Bronchial epithelial cell (primary cell): ENCODE data around the gene EMP2. TPM values are rescaled to one million over a fixed set of nuclear protein-coding genes. Genes with fewer than 3 reads are reported as not detected.

Source experiments
- DNase-seq: peaks from one replicate; pipeline ENCODE4 v3.0.0-alpha.2; 2010; ENCODE audit warnings: low read depth
- FAIRE-seq: peaks from 2 replicates; lab custom pipeline; 2011; peaks lifted over from hg19 to GRCh38; lab: Jason Lieb, UNC
- H3K27me3 ChIP-seq: 2 replicates; pipeline ENCODE4 v1.5.1; 2011; ENCODE audit warnings: low read length; ENCODE audit not compliant: control insufficient read depth, insufficient read depth
- H3K36me3 ChIP-seq: 2 replicates; pipeline ENCODE4 v1.5.1; 2011; ENCODE audit warnings: low read length; ENCODE audit not compliant: control insufficient read depth, insufficient read depth
- H3K4me3 ChIP-seq: 2 replicates; pipeline ENCODE4 v1.5.1; 2011; ENCODE audit warnings: mild to moderate bottlenecking, low read depth, low read length, control low read depth
- CTCF ChIP-seq: IDR thresholded peaks from 2 replicates; pipeline ENCODE4 v1.5.1; 2011; ENCODE audit warnings: mild to moderate bottlenecking, moderate library complexity, low read length, control low read depth, inconsistent platforms; ENCODE audit not compliant: insufficient read depth, severe bottlenecking
- total RNA-seq: library from RNA; depleted of rRNA; stranded (reverse); fragments of >200 nt; gene quantifications from 2 replicates; pipeline ENCODE4 v1.2.1, GENCODE V29; 2014

The EMP2 gene
- total RNA-seq, 1 donor from 2014 or later: 15.5 TPM

GRCh38 chr16:10548404-10548803 is 32.0 kb downstream of the EMP2 start:
- H3K36me3 ChIP-seq: peaks cover 14% of the 10 kb centered on the region
- TF ChIP-seq CTCF: no peak
- no peaks in the 10 kb centered on the region for H3K27me3 ChIP-seq
- FAIRE-seq: no peak
- DNase-seq: no peak
- H3K4me3 ChIP-seq: no peak overlapping the region

GRCh38 chr16:10547708-10548107 is 32.7 kb downstream of the EMP2 start:
- Histone ChIP-seq H3K4me3 (no peak overlapping the region), H3K36me3 (peaks cover 16% of the 10 kb centered on the region), H3K27me3 (no peaks in the 10 kb centered on the region)
- no peak for DNase-seq
- no peak for FAIRE-seq
- TF ChIP-seq CTCF: no peak

GRCh38 chr16:10543231-10543977 is 37.0 kb downstream of the EMP2 start:
- FAIRE-seq (no peak), DNase-seq (no peak)
- TF ChIP-seq CTCF: no peak
- peaks cover 20% of the 10 kb centered on the region for H3K36me3 ChIP-seq
- H3K4me3 ChIP-seq: no peak overlapping the region
- H3K27me3 ChIP-seq: no peaks in the 10 kb centered on the region

- no peak for TF ChIP-seq CTCF
- no peak for FAIRE-seq
- Histone ChIP-seq H3K36me3 (peaks cover 13% of the 10 kb centered on the region), H3K4me3 (no peak overlapping the region), H3K27me3 (no peaks in the 10 kb centered on the region)
- no peak for DNase-seq
These were observed 39.0 kb downstream of the EMP2 start for GRCh38 chr16:10541366-10541765.

GRCh38 chr16:10539793-10540192 is 40.6 kb downstream of the EMP2 start:
- DNase-seq (no peak), FAIRE-seq (no peak)
- TF ChIP-seq CTCF: no peak
- Histone ChIP-seq H3K4me3 (no peak overlapping the region), H3K27me3 (no peaks in the 10 kb centered on the region), H3K36me3 (peaks cover 8% of the 10 kb centered on the region)

- no peak for FAIRE-seq
- peak; percentile 59 for DNase-seq
- Histone ChIP-seq H3K36me3 (peaks cover 7% of the 10 kb centered on the region), H3K4me3 (no peak overlapping the region), H3K27me3 (no peaks in the 10 kb centered on the region)
- TF ChIP-seq CTCF: no peak
These were observed 41.2 kb downstream of the EMP2 start for GRCh38 chr16:10539236-10539635.
